ENCODE measurements around the gene DYNLRB1. TPM values are rescaled to one million over a fixed set of nuclear protein-coding genes. Genes with fewer than 3 reads are reported as not detected.
A peak's percentile ranks its signal among the peaks of the same experiment; 100 is the strongest.

The DYNLRB1 gene
- total and polyA plus RNA-seq, 2 of the 13 experiments (the other 11 are each of a cell fraction or from before 2014, with no cell fraction given) = 140 to 244 TPM

DNA sequence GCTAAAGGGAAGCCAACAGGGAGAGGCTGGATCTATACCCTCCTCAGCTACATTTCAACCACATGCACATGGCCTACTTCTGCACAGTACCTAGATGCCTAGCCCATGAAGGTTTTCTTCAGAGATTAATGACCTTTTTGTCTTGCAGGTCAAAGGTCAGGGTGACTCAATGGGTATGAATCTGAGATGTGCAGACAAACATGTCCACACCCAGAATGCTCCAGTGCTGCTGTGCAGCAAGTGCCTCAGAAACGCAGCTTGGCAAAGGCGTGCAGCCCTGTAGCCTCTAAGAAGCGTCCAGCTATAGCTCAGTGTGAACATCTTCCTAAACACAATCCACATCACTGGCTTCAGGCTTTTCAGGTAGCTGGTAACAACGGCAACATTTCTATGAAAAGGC, 66.7 kb downstream of the DYNLRB1 start (continued):
- TF ChIP-seq MTF2 (CRISPR knock-in tag; IDR thresholded peaks at IDR 0.05; ENCODE audit: borderline replicate concordance) (no peak), NFATC3 (CRISPR knock-in tag; IDR thresholded peaks at IDR 0.05) (no peak), JUND (CRISPR knock-in tag; IDR thresholded peaks at IDR 0.05) (peak; percentile 27; the same call in 1 of the 2 replicates), DMAP1 (CRISPR knock-in tag; IDR thresholded peaks at IDR 0.05) (no peak), ZNF143 (CRISPR knock-in tag; IDR thresholded peaks at IDR 0.05) (peak; percentile 48; the same call in 1 of the 2 replicates), ZNF17 (CRISPR knock-in tag; IDR thresholded peaks at IDR 0.05) (no peak), ARHGAP35 (CRISPR knock-in tag; IDR thresholded peaks at IDR 0.05; ENCODE audit: borderline replicate concordance) (no peak), ZNF331 (CRISPR knock-in tag; IDR thresholded peaks at IDR 0.05) (no peak), MAFG (CRISPR knock-in tag; IDR thresholded peaks at IDR 0.05) (no peak), ZNF232 (CRISPR knock-in tag; IDR thresholded peaks at IDR 0.05; ENCODE audit: borderline replicate concordance) (no peak), KLF15 (CRISPR knock-in tag; IDR thresholded peaks at IDR 0.05; ENCODE audit: borderline replicate concordance) (no peak), ESRRA (CRISPR knock-in tag; IDR thresholded peaks at IDR 0.05; ENCODE audit: low read depth) (0 out of 2 replicates have a peak, but pooled peaks have one; percentile 58), ZBTB38 (CRISPR knock-in tag; IDR thresholded peaks at IDR 0.05) (peak; percentile 43; the same call in 1 of the 2 replicates), ZNF33B (CRISPR knock-in tag; IDR thresholded peaks at IDR 0.05) (no peak)
- TF ChIP-seq, protein P1, sequence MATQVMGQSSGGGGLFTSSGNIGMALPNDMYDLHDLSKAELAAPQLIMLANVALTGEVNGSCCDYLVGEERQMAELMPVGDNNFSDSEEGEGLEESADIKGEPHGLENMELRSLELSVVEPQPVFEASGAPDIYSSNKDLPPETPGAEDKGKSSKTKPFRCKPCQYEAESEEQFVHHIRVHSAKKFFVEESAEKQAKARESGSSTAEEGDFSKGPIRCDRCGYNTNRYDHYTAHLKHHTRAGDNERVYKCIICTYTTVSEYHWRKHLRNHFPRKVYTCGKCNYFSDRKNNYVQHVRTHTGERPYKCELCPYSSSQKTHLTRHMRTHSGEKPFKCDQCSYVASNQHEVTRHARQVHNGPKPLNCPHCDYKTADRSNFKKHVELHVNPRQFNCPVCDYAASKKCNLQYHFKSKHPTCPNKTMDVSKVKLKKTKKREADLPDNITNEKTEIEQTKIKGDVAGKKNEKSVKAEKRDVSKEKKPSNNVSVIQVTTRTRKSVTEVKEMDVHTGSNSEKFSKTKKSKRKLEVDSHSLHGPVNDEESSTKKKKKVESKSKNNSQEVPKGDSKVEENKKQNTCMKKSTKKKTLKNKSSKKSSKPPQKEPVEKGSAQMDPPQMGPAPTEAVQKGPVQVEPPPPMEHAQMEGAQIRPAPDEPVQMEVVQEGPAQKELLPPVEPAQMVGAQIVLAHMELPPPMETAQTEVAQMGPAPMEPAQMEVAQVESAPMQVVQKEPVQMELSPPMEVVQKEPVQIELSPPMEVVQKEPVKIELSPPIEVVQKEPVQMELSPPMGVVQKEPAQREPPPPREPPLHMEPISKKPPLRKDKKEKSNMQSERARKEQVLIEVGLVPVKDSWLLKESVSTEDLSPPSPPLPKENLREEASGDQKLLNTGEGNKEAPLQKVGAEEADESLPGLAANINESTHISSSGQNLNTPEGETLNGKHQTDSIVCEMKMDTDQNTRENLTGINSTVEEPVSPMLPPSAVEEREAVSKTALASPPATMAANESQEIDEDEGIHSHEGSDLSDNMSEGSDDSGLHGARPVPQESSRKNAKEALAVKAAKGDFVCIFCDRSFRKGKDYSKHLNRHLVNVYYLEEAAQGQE (IDR thresholded peaks at IDR 0.05; ENCODE audit: borderline replicate concordance in 1 of 2, low read depth in 1 of 2, low read length in 2 of 2) = no peak
- TF ChIP-seq, protein P2, sequence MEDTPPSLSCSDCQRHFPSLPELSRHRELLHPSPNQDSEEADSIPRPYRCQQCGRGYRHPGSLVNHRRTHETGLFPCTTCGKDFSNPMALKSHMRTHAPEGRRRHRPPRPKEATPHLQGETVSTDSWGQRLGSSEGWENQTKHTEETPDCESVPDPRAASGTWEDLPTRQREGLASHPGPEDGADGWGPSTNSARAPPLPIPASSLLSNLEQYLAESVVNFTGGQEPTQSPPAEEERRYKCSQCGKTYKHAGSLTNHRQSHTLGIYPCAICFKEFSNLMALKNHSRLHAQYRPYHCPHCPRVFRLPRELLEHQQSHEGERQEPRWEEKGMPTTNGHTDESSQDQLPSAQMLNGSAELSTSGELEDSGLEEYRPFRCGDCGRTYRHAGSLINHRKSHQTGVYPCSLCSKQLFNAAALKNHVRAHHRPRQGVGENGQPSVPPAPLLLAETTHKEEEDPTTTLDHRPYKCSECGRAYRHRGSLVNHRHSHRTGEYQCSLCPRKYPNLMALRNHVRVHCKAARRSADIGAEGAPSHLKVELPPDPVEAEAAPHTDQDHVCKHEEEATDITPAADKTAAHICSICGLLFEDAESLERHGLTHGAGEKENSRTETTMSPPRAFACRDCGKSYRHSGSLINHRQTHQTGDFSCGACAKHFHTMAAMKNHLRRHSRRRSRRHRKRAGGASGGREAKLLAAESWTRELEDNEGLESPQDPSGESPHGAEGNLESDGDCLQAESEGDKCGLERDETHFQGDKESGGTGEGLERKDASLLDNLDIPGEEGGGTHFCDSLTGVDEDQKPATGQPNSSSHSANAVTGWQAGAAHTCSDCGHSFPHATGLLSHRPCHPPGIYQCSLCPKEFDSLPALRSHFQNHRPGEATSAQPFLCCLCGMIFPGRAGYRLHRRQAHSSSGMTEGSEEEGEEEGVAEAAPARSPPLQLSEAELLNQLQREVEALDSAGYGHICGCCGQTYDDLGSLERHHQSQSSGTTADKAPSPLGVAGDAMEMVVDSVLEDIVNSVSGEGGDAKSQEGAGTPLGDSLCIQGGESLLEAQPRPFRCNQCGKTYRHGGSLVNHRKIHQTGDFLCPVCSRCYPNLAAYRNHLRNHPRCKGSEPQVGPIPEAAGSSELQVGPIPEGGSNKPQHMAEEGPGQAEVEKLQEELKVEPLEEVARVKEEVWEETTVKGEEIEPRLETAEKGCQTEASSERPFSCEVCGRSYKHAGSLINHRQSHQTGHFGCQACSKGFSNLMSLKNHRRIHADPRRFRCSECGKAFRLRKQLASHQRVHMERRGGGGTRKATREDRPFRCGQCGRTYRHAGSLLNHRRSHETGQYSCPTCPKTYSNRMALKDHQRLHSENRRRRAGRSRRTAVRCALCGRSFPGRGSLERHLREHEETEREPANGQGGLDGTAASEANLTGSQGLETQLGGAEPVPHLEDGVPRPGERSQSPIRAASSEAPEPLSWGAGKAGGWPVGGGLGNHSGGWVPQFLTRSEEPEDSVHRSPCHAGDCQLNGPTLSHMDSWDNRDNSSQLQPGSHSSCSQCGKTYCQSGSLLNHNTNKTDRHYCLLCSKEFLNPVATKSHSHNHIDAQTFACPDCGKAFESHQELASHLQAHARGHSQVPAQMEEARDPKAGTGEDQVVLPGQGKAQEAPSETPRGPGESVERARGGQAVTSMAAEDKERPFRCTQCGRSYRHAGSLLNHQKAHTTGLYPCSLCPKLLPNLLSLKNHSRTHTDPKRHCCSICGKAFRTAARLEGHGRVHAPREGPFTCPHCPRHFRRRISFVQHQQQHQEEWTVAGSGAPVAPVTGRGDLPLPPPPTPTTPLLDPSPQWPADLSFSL (CRISPR knock-in tag; IDR thresholded peaks at IDR 0.05) = 0 out of 2 replicates have a peak, but pooled peaks have one; percentile 14
- TF ChIP-seq, protein P3, sequence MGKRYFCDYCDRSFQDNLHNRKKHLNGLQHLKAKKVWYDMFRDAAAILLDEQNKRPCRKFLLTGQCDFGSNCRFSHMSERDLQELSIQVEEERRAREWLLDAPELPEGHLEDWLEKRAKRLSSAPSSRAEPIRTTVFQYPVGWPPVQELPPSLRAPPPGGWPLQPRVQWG (CRISPR knock-in tag; IDR thresholded peaks at IDR 0.05; ENCODE audit: borderline replicate concordance, low read depth) = no peak
- TF ChIP-seq, protein P4, sequence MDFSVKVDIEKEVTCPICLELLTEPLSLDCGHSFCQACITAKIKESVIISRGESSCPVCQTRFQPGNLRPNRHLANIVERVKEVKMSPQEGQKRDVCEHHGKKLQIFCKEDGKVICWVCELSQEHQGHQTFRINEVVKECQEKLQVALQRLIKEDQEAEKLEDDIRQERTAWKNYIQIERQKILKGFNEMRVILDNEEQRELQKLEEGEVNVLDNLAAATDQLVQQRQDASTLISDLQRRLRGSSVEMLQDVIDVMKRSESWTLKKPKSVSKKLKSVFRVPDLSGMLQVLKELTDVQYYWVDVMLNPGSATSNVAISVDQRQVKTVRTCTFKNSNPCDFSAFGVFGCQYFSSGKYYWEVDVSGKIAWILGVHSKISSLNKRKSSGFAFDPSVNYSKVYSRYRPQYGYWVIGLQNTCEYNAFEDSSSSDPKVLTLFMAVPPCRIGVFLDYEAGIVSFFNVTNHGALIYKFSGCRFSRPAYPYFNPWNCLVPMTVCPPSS (IDR thresholded peaks at IDR 0.05) = no peak

Data from HepG2 (cell line).